HepG2 (cell line): Measurements from ENCODE around the gene ZBTB7B. TPM values are rescaled to one million over a fixed set of nuclear protein-coding genes. Genes with fewer than 3 reads are reported as not detected.

Experiments
- ADNP ChIP-seq: sonication (generic); formaldehyde crosslinking; IDR thresholded peaks from 2 replicates; pipeline ENCODE4 v1.4.0; 2020; ENCODE audit warnings: missing genetic modification reagents
- ATM ChIP-seq: fragments of 450-650 bp; IDR thresholded peaks from 2 replicates; pipeline ENCODE4 v1.7.1; 2017; ENCODE audit warnings: mild to moderate bottlenecking, borderline replicate concordance
- MLLT10 ChIP-seq: sonication (generic); formaldehyde crosslinking; IDR thresholded peaks from 2 replicates; pipeline ENCODE4 v1.4.0; 2020; ENCODE audit warnings: missing genetic modification reagents
- MYC ChIP-seq: sonication (generic); formaldehyde crosslinking; IDR thresholded peaks from 2 replicates; pipeline ENCODE4 v1.9.0; 2021; ENCODE audit warnings: missing genetic modification reagents, borderline replicate concordance
- NRL ChIP-seq: sonication (generic); formaldehyde crosslinking; IDR thresholded peaks from 2 replicates; pipeline ENCODE4 v1.5.0; 2020; ENCODE audit warnings: missing genetic modification reagents, mild to moderate bottlenecking, moderate library complexity, borderline replicate concordance
- SIN3B ChIP-seq: fragments of 150-350 bp; IDR thresholded peaks from 2 replicates; pipeline ENCODE4 v1.6.1; 2014; ENCODE audit warnings: low read length
- SMC3 ChIP-seq: IDR thresholded peaks from 2 replicates; pipeline ENCODE4 v1.6.1; 2011; ENCODE audit warnings: low read length, improper control_type of control experiment
- SRSF1 ChIP-seq: fragments of 200-400 bp; formaldehyde crosslinking; optimal IDR thresholded peaks from 2 replicates; pipeline ENCODE3; 2017; ENCODE audit warnings: mild to moderate bottlenecking, low read depth, low read length, moderate library complexity
- YEATS2 ChIP-seq: sonication (generic); formaldehyde crosslinking; IDR thresholded peaks from 2 replicates; pipeline ENCODE4 v1.4.0; 2020; ENCODE audit warnings: missing genetic modification reagents, borderline replicate concordance
- ZNF564 ChIP-seq: sonication (generic); formaldehyde crosslinking; IDR thresholded peaks from 2 replicates; pipeline ENCODE4 v1.8.1; 2023; ENCODE audit warnings: mild to moderate bottlenecking, missing genetic modification reagents
- ZNF773 ChIP-seq: sonication (generic); formaldehyde crosslinking; IDR thresholded peaks from 2 replicates; pipeline ENCODE4 v1.4.0; 2020; ENCODE audit warnings: missing genetic modification reagents, borderline replicate concordance
- ZNF891 ChIP-seq: sonication (generic); formaldehyde crosslinking; IDR thresholded peaks from 2 replicates; pipeline ENCODE4 v1.5.0; 2020; ENCODE audit warnings: mild to moderate bottlenecking, missing genetic modification reagents
- ZSCAN29 ChIP-seq: sonication (generic); formaldehyde crosslinking; conservative IDR thresholded peaks from 2 replicates; pipeline ENCODE4 v1.4.0; 2020; ENCODE audit warnings: mild to moderate bottlenecking, missing genetic modification reagents
- polyA plus RNA-seq, 8 experiments: library from polyadenylated mRNA; depleted of rRNA in 3 of 8; stranded (reverse) in 7 of 8; unstranded in 1 of 8; fragments of >200 nt; fragmentation: Illumina TruSeq in 4 of 8; extraction: Trizol in 4 of 8; gene quantifications; 2 replicates each; pipeline versions ENCODE4 v1.2.1 to v1.2.3, GENCODE V29; 2011 to 2016; ENCODE audit warnings: low read depth in 4 of 8, missing spikeins in 1 of 8, mixed read lengths in 1 of 8; ENCODE audit not compliant: insufficient read depth in 1 of 8
- total RNA-seq, 5 experiments: library from RNA; depleted of rRNA; stranded (reverse); fragments of >200 nt; fragmentation: Illumina TruSeq; extraction: Trizol; gene quantifications; 2 replicates each; pipeline ENCODE4 v1.2.3, GENCODE V29; 2016; ENCODE audit warnings: low read depth in 1 of 5
- TF ChIP-seq, protein P1 (sequence below): sonication (generic); formaldehyde crosslinking; conservative IDR thresholded peaks from 2 replicates; pipeline ENCODE4 v1.4.0; 2020; ENCODE audit warnings: missing genetic modification reagents
- TF ChIP-seq, protein P2 (sequence below): sonication (generic); formaldehyde crosslinking; IDR thresholded peaks from 2 replicates; pipeline ENCODE4 v1.5.1; 2020; ENCODE audit warnings: missing genetic modification reagents, mild to moderate bottlenecking, borderline replicate concordance
- TF ChIP-seq, protein P3 (sequence below): IDR thresholded peaks from 2 replicates; pipeline ENCODE4 v1.4.0; 2020; ENCODE audit warnings: mild to moderate bottlenecking, missing genetic modification reagents
- TF ChIP-seq, protein P4 (sequence below): sonication (generic); formaldehyde crosslinking; IDR thresholded peaks from 2 replicates; pipeline ENCODE4 v1.4.0; 2020; ENCODE audit warnings: mild to moderate bottlenecking, missing genetic modification reagents
- TF ChIP-seq, protein P5 (sequence below): sonication (generic); formaldehyde crosslinking; IDR thresholded peaks from 2 replicates; pipeline ENCODE4 v1.4.0; 2020; ENCODE audit warnings: missing genetic modification reagents

Gene ZBTB7B
- total and polyA plus RNA-seq, 2 of the 13 experiments (the other 11 are each of a cell fraction or from before 2014, with no cell fraction given) = 15.5 to 17.5 TPM

DNA sequence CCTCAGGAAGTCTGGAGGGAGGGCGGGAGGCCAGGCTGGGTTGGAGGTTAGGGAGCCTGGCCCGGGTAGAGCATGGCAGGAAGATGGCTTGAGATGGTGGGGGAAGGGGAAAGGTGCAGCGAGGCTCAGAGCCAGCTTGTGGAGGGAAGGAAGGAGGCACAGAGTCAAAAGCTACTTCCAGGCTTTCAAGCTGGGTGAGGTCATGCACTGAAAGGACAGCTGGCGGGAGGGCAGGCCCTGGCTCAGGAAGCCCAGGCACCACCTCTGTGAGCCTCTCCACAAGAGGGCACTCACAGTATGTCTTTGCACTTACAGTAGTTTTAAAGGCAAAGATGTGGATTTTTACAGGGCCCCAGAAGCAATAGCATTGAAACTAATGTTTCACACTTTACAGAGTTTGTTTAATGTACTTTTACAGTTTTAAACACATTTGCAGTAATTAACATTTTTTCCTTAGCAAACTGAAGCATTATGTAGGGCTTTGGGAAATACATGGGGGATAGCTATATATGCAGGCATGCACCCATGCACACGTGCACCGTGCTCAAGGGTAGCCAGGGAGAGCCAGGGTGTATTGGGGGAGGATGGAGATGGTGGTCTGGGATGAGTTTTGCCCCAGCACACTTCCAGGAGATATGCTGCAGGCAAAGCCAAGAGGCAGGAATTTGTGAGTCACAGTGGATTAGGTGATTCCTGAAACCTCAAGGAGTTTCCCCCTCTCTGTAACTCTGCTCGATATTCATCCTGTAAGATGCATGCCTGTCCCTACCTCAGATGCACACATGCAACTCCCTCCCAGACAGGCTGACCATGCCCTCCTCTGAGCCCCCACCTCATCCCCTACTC lies 42.4 kb downstream of the ZBTB7B start (continued):
- TF ChIP-seq ZNF891 (no peak), SIN3B (no peak), ZSCAN29 (CRISPR knock-in tag) (no peak), ZNF564 (CRISPR knock-in tag) (no peak), SMC3 (peak; percentile 67), ATM (no peak), MYC (CRISPR knock-in tag) (no peak), ZNF773 (CRISPR knock-in tag) (no peak), ADNP (CRISPR knock-in tag) (no peak), YEATS2 (no peak; the same call in 1 of the 2 replicates), MLLT10 (CRISPR knock-in tag) (no peak), SRSF1 (no peak), NRL (CRISPR knock-in tag) (no peak)
- TF ChIP-seq, protein P1, sequence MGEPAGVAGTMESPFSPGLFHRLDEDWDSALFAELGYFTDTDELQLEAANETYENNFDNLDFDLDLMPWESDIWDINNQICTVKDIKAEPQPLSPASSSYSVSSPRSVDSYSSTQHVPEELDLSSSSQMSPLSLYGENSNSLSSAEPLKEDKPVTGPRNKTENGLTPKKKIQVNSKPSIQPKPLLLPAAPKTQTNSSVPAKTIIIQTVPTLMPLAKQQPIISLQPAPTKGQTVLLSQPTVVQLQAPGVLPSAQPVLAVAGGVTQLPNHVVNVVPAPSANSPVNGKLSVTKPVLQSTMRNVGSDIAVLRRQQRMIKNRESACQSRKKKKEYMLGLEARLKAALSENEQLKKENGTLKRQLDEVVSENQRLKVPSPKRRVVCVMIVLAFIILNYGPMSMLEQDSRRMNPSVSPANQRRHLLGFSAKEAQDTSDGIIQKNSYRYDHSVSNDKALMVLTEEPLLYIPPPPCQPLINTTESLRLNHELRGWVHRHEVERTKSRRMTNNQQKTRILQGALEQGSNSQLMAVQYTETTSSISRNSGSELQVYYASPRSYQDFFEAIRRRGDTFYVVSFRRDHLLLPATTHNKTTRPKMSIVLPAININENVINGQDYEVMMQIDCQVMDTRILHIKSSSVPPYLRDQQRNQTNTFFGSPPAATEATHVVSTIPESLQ (CRISPR knock-in tag) = no peak
- TF ChIP-seq, protein P2, sequence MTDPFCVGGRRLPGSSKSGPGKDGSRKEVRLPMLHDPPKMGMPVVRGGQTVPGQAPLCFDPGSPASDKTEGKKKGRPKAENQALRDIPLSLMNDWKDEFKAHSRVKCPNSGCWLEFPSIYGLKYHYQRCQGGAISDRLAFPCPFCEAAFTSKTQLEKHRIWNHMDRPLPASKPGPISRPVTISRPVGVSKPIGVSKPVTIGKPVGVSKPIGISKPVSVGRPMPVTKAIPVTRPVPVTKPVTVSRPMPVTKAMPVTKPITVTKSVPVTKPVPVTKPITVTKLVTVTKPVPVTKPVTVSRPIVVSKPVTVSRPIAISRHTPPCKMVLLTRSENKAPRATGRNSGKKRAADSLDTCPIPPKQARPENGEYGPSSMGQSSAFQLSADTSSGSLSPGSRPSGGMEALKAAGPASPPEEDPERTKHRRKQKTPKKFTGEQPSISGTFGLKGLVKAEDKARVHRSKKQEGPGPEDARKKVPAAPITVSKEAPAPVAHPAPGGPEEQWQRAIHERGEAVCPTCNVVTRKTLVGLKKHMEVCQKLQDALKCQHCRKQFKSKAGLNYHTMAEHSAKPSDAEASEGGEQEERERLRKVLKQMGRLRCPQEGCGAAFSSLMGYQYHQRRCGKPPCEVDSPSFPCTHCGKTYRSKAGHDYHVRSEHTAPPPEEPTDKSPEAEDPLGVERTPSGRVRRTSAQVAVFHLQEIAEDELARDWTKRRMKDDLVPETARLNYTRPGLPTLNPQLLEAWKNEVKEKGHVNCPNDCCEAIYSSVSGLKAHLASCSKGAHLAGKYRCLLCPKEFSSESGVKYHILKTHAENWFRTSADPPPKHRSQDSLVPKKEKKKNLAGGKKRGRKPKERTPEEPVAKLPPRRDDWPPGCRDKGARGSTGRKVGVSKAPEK (CRISPR knock-in tag) = no peak
- TF ChIP-seq, protein P3, sequence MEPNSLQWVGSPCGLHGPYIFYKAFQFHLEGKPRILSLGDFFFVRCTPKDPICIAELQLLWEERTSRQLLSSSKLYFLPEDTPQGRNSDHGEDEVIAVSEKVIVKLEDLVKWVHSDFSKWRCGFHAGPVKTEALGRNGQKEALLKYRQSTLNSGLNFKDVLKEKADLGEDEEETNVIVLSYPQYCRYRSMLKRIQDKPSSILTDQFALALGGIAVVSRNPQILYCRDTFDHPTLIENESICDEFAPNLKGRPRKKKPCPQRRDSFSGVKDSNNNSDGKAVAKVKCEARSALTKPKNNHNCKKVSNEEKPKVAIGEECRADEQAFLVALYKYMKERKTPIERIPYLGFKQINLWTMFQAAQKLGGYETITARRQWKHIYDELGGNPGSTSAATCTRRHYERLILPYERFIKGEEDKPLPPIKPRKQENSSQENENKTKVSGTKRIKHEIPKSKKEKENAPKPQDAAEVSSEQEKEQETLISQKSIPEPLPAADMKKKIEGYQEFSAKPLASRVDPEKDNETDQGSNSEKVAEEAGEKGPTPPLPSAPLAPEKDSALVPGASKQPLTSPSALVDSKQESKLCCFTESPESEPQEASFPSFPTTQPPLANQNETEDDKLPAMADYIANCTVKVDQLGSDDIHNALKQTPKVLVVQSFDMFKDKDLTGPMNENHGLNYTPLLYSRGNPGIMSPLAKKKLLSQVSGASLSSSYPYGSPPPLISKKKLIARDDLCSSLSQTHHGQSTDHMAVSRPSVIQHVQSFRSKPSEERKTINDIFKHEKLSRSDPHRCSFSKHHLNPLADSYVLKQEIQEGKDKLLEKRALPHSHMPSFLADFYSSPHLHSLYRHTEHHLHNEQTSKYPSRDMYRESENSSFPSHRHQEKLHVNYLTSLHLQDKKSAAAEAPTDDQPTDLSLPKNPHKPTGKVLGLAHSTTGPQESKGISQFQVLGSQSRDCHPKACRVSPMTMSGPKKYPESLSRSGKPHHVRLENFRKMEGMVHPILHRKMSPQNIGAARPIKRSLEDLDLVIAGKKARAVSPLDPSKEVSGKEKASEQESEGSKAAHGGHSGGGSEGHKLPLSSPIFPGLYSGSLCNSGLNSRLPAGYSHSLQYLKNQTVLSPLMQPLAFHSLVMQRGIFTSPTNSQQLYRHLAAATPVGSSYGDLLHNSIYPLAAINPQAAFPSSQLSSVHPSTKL (CRISPR knock-in tag) = no peak
- TF ChIP-seq, protein P4, sequence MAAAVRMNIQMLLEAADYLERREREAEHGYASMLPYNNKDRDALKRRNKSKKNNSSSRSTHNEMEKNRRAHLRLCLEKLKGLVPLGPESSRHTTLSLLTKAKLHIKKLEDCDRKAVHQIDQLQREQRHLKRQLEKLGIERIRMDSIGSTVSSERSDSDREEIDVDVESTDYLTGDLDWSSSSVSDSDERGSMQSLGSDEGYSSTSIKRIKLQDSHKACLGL (CRISPR knock-in tag) = no peak
- TF ChIP-seq, protein P5, sequence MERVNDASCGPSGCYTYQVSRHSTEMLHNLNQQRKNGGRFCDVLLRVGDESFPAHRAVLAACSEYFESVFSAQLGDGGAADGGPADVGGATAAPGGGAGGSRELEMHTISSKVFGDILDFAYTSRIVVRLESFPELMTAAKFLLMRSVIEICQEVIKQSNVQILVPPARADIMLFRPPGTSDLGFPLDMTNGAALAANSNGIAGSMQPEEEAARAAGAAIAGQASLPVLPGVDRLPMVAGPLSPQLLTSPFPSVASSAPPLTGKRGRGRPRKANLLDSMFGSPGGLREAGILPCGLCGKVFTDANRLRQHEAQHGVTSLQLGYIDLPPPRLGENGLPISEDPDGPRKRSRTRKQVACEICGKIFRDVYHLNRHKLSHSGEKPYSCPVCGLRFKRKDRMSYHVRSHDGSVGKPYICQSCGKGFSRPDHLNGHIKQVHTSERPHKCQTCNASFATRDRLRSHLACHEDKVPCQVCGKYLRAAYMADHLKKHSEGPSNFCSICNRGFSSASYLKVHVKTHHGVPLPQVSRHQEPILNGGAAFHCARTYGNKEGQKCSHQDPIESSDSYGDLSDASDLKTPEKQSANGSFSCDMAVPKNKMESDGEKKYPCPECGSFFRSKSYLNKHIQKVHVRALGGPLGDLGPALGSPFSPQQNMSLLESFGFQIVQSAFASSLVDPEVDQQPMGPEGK (CRISPR knock-in tag) = peak; percentile 47
